DND-41 (cell line): ENCODE data around the gene CCNB2.

Experiments used
- ATAC-seq: fragments of 200-7000 bp; cut with Tn5 transposase; 3 replicates; pipeline ENCODE4 v1.9.1; 2021; ENCODE audit warnings: low read depth; ENCODE audit not compliant: insufficient read depth
- DNase-seq: peaks from one replicate; pipeline ENCODE4 v3.0.0-alpha.2; 2020
- H2AFZ ChIP-seq: 2 replicates; pipeline ENCODE4 v1.6.0; 2012; ENCODE audit warnings: low read depth, low read length
- H3K27ac ChIP-seq: 2 replicates; pipeline ENCODE4 v1.5.1; 2012; ENCODE audit warnings: low read length, inconsistent platforms
- H3K27me3 ChIP-seq: fragments of 200-600 bp; sonication (generic); 2 replicates; pipeline ENCODE4 v1.6.0; 2012; ENCODE audit warnings: low read length, mild to moderate bottlenecking, inconsistent platforms; ENCODE audit not compliant: insufficient read depth, poor library complexity
- H3K36me3 ChIP-seq: 2 replicates; pipeline ENCODE4 v1.5.1; 2012; ENCODE audit warnings: low read length, inconsistent platforms; ENCODE audit not compliant: insufficient read depth
- H3K4me1 ChIP-seq: 2 replicates; pipeline ENCODE4 v1.5.1; 2012; ENCODE audit warnings: mild to moderate bottlenecking, low read length; ENCODE audit not compliant: insufficient read depth
- H3K4me2 ChIP-seq: 2 replicates; pipeline ENCODE4 v1.6.0; 2012; ENCODE audit warnings: mild to moderate bottlenecking, moderate library complexity, low read length, inconsistent platforms; ENCODE audit not compliant: insufficient read depth
- H3K4me3 ChIP-seq, 2 experiments: fragments of 200-600 bp in 1 of 2; shearing (Covaris generic) in 1 of 2; 2 replicates each; pipeline ENCODE4 v1.5.1; 2012 to 2016; ENCODE audit warnings: inconsistent platforms in 2 of 2, low read length in 2 of 2, mild to moderate bottlenecking in 2 of 2, low read depth in 1 of 2, moderate library complexity in 1 of 2
- H3K79me2 ChIP-seq: 2 replicates; pipeline ENCODE4 v1.6.0; 2012; ENCODE audit warnings: low read length, inconsistent platforms; ENCODE audit not compliant: insufficient read depth
- H3K9ac ChIP-seq: 2 replicates; pipeline ENCODE4 v1.6.0; 2012; ENCODE audit warnings: low read depth, mild to moderate bottlenecking, inconsistent platforms, low read length, moderate library complexity
- H3K9me3 ChIP-seq: 2 replicates; pipeline ENCODE4 v1.5.1; 2012; ENCODE audit warnings: low read length, moderate library complexity, mild to moderate bottlenecking, inconsistent platforms; ENCODE audit not compliant: insufficient read depth, severe bottlenecking
- H4K20me1 ChIP-seq: 2 replicates; pipeline ENCODE4 v1.6.0; 2012; ENCODE audit warnings: low read length; ENCODE audit not compliant: insufficient read depth
- EZH2 ChIP-seq: IDR thresholded peaks from 3 replicates; pipeline ENCODE4 v1.6.1; 2012; ENCODE audit warnings: borderline replicate concordance, low read depth, mild to moderate bottlenecking, moderate library complexity, low read length, inconsistent platforms; ENCODE audit not compliant: severe bottlenecking
- TF ChIP-seq, protein P1 (sequence below): IDR thresholded peaks from 2 replicates; pipeline ENCODE4 v1.5.1; 2012; ENCODE audit warnings: borderline replicate concordance, low read length, moderate library complexity, mild to moderate bottlenecking; ENCODE audit not compliant: poor library complexity, severe bottlenecking; ENCODE audit errors: extremely low read depth

The CCNB2 gene

DNA sequence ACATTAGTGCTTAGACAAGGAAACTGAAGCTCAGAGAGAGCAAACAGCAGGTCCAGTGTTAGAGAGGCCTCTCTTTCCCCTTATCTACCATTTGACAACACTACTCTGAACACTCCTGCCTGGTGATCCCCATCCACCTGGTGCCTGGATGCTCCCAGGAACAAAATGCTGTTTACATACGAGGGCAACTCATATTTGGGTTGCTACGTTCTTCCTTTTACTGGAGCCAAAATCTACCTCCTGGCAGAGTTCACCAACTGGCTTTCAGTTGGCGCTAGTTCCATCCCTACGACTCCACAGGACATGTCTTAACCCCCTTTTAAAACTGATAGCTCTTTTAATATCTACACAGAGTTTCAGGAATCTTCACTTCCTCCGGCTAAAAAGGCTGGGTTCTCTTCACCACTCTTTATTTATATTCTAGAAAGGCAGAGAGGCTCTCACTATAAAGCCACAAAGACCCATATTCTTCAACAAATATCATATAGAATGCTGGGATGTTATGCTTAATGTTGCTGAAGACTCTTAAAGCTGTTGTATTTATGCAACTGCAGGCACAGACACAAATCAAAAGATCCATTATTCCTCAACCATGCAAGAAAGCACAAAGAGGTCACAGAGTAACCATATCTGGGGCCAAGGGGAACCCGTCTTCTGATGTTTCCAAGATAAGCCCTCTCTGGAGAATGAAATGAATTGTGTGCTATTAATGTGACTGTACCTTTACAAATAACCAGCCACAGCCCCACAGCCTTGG lies 47.9 kb downstream of the CCNB2 start:
- Histone ChIP-seq H3K36me3 (no peaks in the 10 kb centered on the region), H3K27ac (no peak overlapping the region), H3K4me2 (no peak overlapping the region), H3K9ac (no peak overlapping the region), H3K4me1 (no peaks in the 10 kb centered on the region), H3K79me2 (no peaks in the 10 kb centered on the region), H3K9me3 (no peaks in the 10 kb centered on the region), H4K20me1 (no peaks in the 10 kb centered on the region), H3K4me3 (no peak overlapping the region), H3K27me3 (no peaks in the 10 kb centered on the region), H2AFZ (no peak overlapping the region)
- DNase-seq (no peak), ATAC-seq (no peak)
- TF ChIP-seq EZH2 = no peak
- TF ChIP-seq, protein P1, sequence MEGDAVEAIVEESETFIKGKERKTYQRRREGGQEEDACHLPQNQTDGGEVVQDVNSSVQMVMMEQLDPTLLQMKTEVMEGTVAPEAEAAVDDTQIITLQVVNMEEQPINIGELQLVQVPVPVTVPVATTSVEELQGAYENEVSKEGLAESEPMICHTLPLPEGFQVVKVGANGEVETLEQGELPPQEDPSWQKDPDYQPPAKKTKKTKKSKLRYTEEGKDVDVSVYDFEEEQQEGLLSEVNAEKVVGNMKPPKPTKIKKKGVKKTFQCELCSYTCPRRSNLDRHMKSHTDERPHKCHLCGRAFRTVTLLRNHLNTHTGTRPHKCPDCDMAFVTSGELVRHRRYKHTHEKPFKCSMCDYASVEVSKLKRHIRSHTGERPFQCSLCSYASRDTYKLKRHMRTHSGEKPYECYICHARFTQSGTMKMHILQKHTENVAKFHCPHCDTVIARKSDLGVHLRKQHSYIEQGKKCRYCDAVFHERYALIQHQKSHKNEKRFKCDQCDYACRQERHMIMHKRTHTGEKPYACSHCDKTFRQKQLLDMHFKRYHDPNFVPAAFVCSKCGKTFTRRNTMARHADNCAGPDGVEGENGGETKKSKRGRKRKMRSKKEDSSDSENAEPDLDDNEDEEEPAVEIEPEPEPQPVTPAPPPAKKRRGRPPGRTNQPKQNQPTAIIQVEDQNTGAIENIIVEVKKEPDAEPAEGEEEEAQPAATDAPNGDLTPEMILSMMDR = no peak

DNA sequence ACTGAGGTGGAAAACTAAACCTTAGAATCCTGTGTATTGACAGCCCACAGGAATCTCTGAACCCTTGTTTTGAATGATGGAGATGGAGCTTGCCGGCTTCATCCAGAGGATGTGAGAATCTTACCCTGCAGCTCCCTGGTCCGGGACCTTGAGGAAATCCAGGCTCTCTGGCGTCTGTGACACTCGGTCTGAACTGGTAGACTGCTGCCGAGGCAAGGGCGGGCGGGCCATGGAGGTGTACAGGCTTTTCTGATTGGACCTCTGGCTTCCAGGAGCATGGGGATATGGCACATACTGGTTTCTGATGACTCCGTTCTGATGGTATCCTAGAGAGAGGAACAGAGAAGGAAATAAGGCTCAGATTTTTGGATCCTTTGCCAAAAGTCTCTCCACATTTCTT lies 48.5 kb downstream of the CCNB2 start:
- H3K36me3 ChIP-seq = no peaks in the 10 kb centered on the region
- no peak overlapping the region for H3K4me3 ChIP-seq
- H3K27me3 ChIP-seq = no peaks in the 10 kb centered on the region
- no peaks in the 10 kb centered on the region for H3K4me1 ChIP-seq
- H4K20me1 ChIP-seq = no peaks in the 10 kb centered on the region
- ATAC-seq (no peak), DNase-seq (no peak)
- H3K9me3 ChIP-seq = no peaks in the 10 kb centered on the region
- H3K4me2 ChIP-seq = no peak overlapping the region
- H3K9ac ChIP-seq = no peak overlapping the region
- no peak overlapping the region for H3K27ac ChIP-seq
- H2AFZ ChIP-seq = no peak overlapping the region
- TF ChIP-seq, protein P1 = no peak
- TF ChIP-seq EZH2 = no peak
- H3K79me2 ChIP-seq = no peaks in the 10 kb centered on the region

DNA sequence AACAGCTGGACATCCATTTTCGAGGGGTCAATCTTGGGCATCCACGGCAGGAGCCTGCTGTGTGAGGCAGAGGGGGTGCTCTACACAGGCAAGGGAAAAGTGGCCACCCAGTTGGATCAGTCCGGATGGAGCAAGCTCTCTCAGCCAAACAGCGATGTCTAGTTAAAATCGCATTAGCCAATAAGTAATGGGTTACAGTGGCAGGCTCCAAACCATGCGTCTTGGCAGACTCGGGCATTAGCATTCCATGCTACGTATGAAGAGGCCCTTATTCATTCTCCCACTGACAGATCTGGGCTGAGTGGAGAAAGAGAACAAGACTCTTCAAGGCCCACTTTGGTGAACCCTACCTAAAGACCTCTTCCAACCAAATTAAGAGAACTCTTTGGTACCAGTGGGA lies 49.3 kb downstream of the CCNB2 start:
- no peaks in the 10 kb centered on the region for H3K79me2 ChIP-seq
- no peaks in the 10 kb centered on the region for H3K4me1 ChIP-seq
- H3K36me3 ChIP-seq = no peaks in the 10 kb centered on the region
- H4K20me1 ChIP-seq = no peaks in the 10 kb centered on the region
- ATAC-seq (no peak), DNase-seq (no peak)
- H3K9me3 ChIP-seq = no peaks in the 10 kb centered on the region
- H3K4me2 ChIP-seq = no peak overlapping the region
- no peak overlapping the region for H3K4me3 ChIP-seq
- no peak overlapping the region for H3K27ac ChIP-seq
- H3K9ac ChIP-seq = no peak overlapping the region
- TF ChIP-seq, protein P1 = no peak
- no peak for TF ChIP-seq EZH2
- no peaks in the 10 kb centered on the region for H3K27me3 ChIP-seq
- no peak overlapping the region for H2AFZ ChIP-seq
